Endothelial cell (in vitro differentiated cells): ENCODE measurements around the gene MYH7. TPM values are rescaled to one million over a fixed set of nuclear protein-coding genes. Genes with fewer than 3 reads are reported as not detected.
"Not testable (repeated sequence)": the region's sequence is repeated elsewhere in the genome, so short reads cannot be mapped to it uniquely, and the experiment has no call there.

Source experiments
- DNase-seq: peaks from one replicate; pipeline ENCODE4 v3.0.0; 2021; ENCODE audit warnings: low spot score
- H3K27ac Mint-ChIP-seq: one replicate; pipeline ENCODE4 v1.8.0; 2021; ENCODE audit warnings: mixed read lengths, inconsistent platforms; ENCODE audit not compliant: unreplicated experiment
- H3K27me3 Mint-ChIP-seq: one replicate; pipeline ENCODE4 v1.8.0; 2021; ENCODE audit warnings: mild to moderate bottlenecking, moderate library complexity, mixed read lengths, inconsistent platforms; ENCODE audit not compliant: unreplicated experiment
- H3K36me3 Mint-ChIP-seq: one replicate; pipeline ENCODE4 v1.8.0; 2021; ENCODE audit warnings: mild to moderate bottlenecking, low read depth, mixed read lengths, inconsistent platforms; ENCODE audit not compliant: unreplicated experiment
- H3K4me1 Mint-ChIP-seq: one replicate; pipeline ENCODE4 v1.8.0; 2021; ENCODE audit warnings: mild to moderate bottlenecking, mixed read lengths, inconsistent platforms; ENCODE audit not compliant: unreplicated experiment
- H3K4me3 Mint-ChIP-seq: one replicate; pipeline ENCODE4 v1.8.0; 2021; ENCODE audit warnings: mild to moderate bottlenecking, mixed read lengths, inconsistent platforms; ENCODE audit not compliant: unreplicated experiment
- H3K9me3 Mint-ChIP-seq: one replicate; pipeline ENCODE4 v1.8.0; 2021; ENCODE audit warnings: mixed read lengths, inconsistent platforms; ENCODE audit not compliant: unreplicated experiment
- total RNA-seq: library from RNA; stranded (reverse); fragmentation: NEBNext Ultra II Directional; extraction: Animal tissue kit (Norgen Biotek cat#: 25700); gene quantifications from one replicate; pipeline ENCODE4 v1.2.1, GENCODE V29; 2021; ENCODE audit not compliant: unreplicated experiment
- TF ChIP-seq, protein P1 (sequence below): fragments of 200-600 bp; sonication (generic); IDR thresholded peaks from one replicate; pipeline ENCODE4 v1.5.0; 2021; ENCODE audit warnings: antibody characterized with exemption; ENCODE audit not compliant: unreplicated experiment

Gene MYH7
- total RNA-seq, 1 donor from 2014 or later, result 0.18 TPM

DNA sequence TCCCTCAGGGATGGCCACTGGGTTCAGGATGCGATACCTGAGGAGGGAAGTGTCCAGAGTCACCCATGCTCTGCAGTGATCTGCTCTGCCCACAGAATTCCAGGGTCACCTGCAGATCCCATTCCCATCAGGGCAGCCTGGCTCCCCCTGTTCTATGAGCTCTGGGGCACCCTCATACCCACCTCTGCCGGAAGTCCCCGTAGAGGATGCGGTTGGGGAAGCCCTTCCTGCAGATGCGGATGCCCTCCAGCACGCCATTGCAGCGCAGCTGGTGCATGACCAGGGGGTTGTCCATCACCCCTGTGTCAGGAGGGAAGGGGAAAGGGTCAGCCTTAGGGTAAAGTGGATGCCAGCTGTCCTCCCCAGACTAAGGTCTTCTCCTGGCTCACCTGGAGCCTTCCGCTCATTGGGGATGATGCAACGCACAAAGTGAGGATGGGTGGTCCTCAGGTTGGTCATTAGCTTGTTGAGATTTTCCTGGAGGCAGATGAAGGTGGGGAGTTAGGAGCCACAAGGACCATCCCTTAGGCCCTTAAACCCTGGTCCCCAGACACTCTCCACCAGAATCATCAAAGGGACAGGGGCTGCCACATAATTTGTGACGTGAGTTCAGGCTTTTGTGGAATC, 38.6 kb downstream of the MYH7 start:
- TF ChIP-seq, protein P1, sequence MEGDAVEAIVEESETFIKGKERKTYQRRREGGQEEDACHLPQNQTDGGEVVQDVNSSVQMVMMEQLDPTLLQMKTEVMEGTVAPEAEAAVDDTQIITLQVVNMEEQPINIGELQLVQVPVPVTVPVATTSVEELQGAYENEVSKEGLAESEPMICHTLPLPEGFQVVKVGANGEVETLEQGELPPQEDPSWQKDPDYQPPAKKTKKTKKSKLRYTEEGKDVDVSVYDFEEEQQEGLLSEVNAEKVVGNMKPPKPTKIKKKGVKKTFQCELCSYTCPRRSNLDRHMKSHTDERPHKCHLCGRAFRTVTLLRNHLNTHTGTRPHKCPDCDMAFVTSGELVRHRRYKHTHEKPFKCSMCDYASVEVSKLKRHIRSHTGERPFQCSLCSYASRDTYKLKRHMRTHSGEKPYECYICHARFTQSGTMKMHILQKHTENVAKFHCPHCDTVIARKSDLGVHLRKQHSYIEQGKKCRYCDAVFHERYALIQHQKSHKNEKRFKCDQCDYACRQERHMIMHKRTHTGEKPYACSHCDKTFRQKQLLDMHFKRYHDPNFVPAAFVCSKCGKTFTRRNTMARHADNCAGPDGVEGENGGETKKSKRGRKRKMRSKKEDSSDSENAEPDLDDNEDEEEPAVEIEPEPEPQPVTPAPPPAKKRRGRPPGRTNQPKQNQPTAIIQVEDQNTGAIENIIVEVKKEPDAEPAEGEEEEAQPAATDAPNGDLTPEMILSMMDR, result no peak
- no peak overlapping the region for H3K27ac Mint-ChIP-seq

DNA sequence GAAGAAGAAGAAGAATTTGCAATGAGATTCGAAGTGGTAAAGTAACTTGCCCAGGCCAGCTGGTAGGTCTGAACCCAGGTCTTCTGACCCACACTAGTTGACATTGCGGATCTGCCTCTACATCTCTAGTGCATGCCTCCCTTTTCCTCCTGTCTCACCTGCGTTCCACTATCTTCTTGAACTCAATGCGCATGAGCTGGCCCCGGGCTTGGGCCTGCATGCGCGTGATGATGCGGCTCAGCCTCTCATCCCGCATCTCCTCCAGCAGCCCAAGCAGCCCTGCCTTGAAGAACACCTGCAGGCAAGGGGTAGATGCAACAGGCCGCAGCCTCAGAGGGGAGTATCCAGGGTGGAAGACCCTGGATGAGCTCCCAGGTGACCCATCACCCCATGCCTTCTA, 39.3 kb downstream of the MYH7 start:
- Mint-ChIP-seq H3K4me3 (no peak overlapping the region), H3K27me3 (peaks cover 7% of the 10 kb centered on the region), H3K36me3 (no peaks in the 10 kb centered on the region), H3K4me1 (peaks cover 9% of the 10 kb centered on the region), H3K9me3 (no peaks in the 10 kb centered on the region), H3K27ac (no peak overlapping the region)
- TF ChIP-seq, protein P1, result no peak
- DNase-seq, result no peak

More for the DNA sequence above, 38.6 kb downstream of the MYH7 start:
- no peaks in the 10 kb centered on the region for H3K9me3 Mint-ChIP-seq
- no peak overlapping the region for H3K4me3 Mint-ChIP-seq
- H3K36me3 Mint-ChIP-seq, result no peaks in the 10 kb centered on the region
- DNase-seq, result no peak
- peaks cover 7% of the 10 kb centered on the region for H3K27me3 Mint-ChIP-seq
- peaks cover 8% of the 10 kb centered on the region for H3K4me1 Mint-ChIP-seq

DNA sequence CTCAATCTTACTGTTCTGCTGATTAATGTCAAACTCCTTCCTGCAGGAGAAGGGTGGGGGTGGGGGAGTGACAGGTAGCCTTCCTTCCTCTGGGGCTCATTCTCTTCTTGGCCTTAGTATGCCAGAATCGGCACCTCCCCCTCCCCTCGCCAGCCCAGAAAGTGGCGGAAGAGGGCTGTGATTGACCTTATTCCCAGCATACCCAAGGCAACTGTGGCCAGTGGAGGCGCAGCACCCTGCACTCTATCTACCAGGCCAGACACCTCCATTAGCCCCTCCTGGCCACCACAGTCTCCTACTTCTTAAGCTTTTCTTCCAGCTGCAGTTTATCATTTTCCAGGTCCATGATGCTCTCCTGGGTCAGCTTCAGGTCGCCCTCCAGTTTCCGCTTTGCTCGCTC, 42.8 kb downstream of the MYH7 start:
- no peak overlapping the region for H3K27ac Mint-ChIP-seq
- TF ChIP-seq, protein P1, result no peak
- H3K27me3 Mint-ChIP-seq, result peaks cover 7% of the 10 kb centered on the region
- peaks cover 20% of the 10 kb centered on the region for H3K4me1 Mint-ChIP-seq
- H3K36me3 Mint-ChIP-seq, result no peaks in the 10 kb centered on the region
- H3K9me3 Mint-ChIP-seq, result no peaks in the 10 kb centered on the region
- DNase-seq, result no peak
- no peak overlapping the region for H3K4me3 Mint-ChIP-seq

DNA sequence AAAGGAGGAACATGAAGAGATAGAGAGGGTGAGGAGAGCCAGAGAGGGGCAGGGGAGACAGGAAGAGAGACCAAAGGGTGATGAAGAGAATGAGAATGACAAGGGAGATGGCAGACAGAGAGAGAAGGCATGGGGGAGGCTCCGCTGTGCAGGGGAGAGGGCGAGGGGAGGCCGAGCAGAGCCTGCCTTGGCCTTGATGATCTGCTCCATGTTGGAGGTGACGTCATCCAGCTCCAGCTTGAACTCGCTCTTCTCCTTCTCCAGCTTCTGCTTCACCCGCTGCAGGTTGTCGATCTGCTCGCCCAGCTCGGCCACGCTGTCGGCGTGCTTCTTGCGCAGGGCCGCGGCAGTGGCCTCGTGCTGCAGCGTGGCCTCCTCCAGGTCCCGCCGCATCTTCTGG, 45.6 kb downstream of the MYH7 start:
- not testable (repeated sequence) for H3K4me3 Mint-ChIP-seq, H3K36me3 Mint-ChIP-seq, H3K27me3 Mint-ChIP-seq, DNase-seq, H3K9me3 Mint-ChIP-seq, H3K27ac Mint-ChIP-seq
- peaks cover 20% of the 10 kb centered on the region for H3K4me1 Mint-ChIP-seq

DNA sequence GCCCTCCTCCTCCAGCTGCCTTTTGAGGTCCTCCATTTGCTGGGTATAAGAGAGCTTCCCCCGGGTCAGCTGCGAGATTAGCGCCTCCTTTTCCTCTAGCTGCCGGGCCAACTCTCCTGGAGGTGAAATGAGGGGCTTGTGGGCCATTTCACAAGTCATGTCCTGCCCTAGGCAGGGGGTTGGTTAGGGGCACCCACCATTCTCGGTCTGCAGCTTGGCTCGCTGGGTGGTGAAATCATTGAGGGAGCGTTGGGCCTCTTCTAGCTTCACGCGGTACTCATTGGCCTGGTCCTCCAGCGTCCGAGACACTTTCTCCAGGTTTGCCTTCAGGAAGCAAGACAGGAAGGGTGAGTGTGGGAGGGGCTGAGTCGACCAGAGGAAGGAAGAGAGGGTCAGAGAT, 46.1 kb downstream of the MYH7 start:
- Mint-ChIP-seq H3K4me3 (no peak overlapping the region), H3K27me3 (peaks cover 5% of the 10 kb centered on the region)

More for the DNA sequence above, 46.1 kb downstream of the MYH7 start:
- no peak for DNase-seq
- TF ChIP-seq, protein P1, result no peak
- no peaks in the 10 kb centered on the region for H3K9me3 Mint-ChIP-seq
- H3K36me3 Mint-ChIP-seq, result peaks cover 13% of the 10 kb centered on the region
- peaks cover 20% of the 10 kb centered on the region for H3K4me1 Mint-ChIP-seq
- H3K27ac Mint-ChIP-seq, result no peak overlapping the region
